GM12878 (cell line): ENCODE results near the gene EEPD1. TPM values are rescaled to one million over a fixed set of nuclear protein-coding genes. Genes with fewer than 3 reads are reported as not detected.

ENCODE experiments used
- ATAC-seq: fragments of 200-7000 bp; cut with Tn5 transposase; 3 replicates; pipeline ENCODE4 v1.9.1; 2020; ENCODE audit warnings: mild to moderate bottlenecking, moderate library complexity
- BruUV-seq: library from RNA; stranded (reverse); fragments of 400-500 nt; replicated peaks from 2 replicates; lab custom pipeline; 2021; lab: Mats Ljungman, UMichigan
- CTCF ChIA-PET: fragments of 300-600 bp; sonication (Branson Sonifier 250); formaldehyde crosslinking; extraction: SDS; loops from one replicate; lab custom pipeline; 2021; ENCODE audit warnings: inconsistent platforms; lab: Yijun Ruan, JAX
- POLR2A ChIA-PET: fragments of 350-600 bp; formaldehyde crosslinking; extraction: SDS; loops from one replicate; lab custom pipeline; 2021; ENCODE audit warnings: inconsistent platforms; lab: Charles Lee
- RAD21 ChIA-PET: fragments of 300-600 bp; sonication (Branson Sonifier 250); formaldehyde crosslinking; loops from one replicate; lab custom pipeline; 2023; ENCODE audit warnings: antibody characterized with exemption; ENCODE audit not compliant: unreplicated experiment; lab: Charles Lee
- SMC1A ChIA-PET: fragments of 300-600 bp; sonication (Branson Sonifier 250); formaldehyde crosslinking; loops from one replicate; lab custom pipeline; 2023; ENCODE audit not compliant: unreplicated experiment, uncharacterized antibody; lab: Charles Lee
- DNase-seq: peaks from one replicate; pipeline ENCODE4 v3.0.0-alpha.2; 2011; ENCODE audit warnings: low read depth, low spot score
- FAIRE-seq: peaks from 3 replicates; lab custom pipeline; 2011; peaks lifted over from hg19 to GRCh38; lab: Jason Lieb, UNC
- H2AFZ ChIP-seq: 2 replicates; pipeline ENCODE4 v1.6.0; 2011; ENCODE audit warnings: low read depth, low read length, control low read depth; ENCODE audit not compliant: control insufficient read depth
- H3K27ac ChIP-seq: 2 replicates; pipeline ENCODE4 v1.5.1; 2011; ENCODE audit warnings: control low read depth; ENCODE audit not compliant: control insufficient read depth, insufficient read depth
- H3K27me3 ChIP-seq, 2 experiments: replicated peaks in 1 of 2; 2 replicates each; pipeline versions ENCODE4 v1.6.0 to v1.6.1; 2011; ENCODE audit warnings: low read length in 1 of 2; ENCODE audit not compliant: control insufficient read depth in 2 of 2, insufficient read depth in 2 of 2
- H3K36me3 ChIP-seq, 2 experiments: 2 replicates each; pipeline ENCODE4 v1.5.1; 2011; ENCODE audit warnings: low read length in 1 of 2; ENCODE audit not compliant: control insufficient read depth in 2 of 2, insufficient read depth in 2 of 2
- H3K4me1 ChIP-seq: 2 replicates; pipeline ENCODE4 v1.6.1; 2011; ENCODE audit warnings: mild to moderate bottlenecking, low read length, moderate library complexity, mixed read lengths; ENCODE audit not compliant: control insufficient read depth, insufficient read depth
- H3K4me2 ChIP-seq: 2 replicates; pipeline ENCODE4 v1.6.0; 2011; ENCODE audit warnings: control low read depth; ENCODE audit not compliant: control insufficient read depth, insufficient read depth
- H3K4me3 ChIP-seq: fragments of 200-600 bp; sonication (generic); 2 replicates; pipeline ENCODE4 v1.5.1; 2016
- H3K79me2 ChIP-seq: 2 replicates; pipeline ENCODE4 v1.6.0; 2011; ENCODE audit warnings: low read length; ENCODE audit not compliant: control insufficient read depth, insufficient read depth
- H3K9ac ChIP-seq: 2 replicates; pipeline ENCODE4 v1.8.0; 2011; ENCODE audit warnings: low read length, control low read depth, mixed read lengths; ENCODE audit not compliant: control insufficient read depth, insufficient read depth
- H3K9me3 ChIP-seq: replicated peaks from 3 replicates; pipeline ENCODE4 v1.5.1; 2011; ENCODE audit warnings: mild to moderate bottlenecking, low read length; ENCODE audit not compliant: control insufficient read depth, insufficient read depth
- H4K20me1 ChIP-seq: 2 replicates; pipeline ENCODE4 v1.6.0; 2011; ENCODE audit not compliant: control insufficient read depth, insufficient read depth
- ATF7 ChIP-seq: fragments of 450-650 bp; IDR thresholded peaks from 2 replicates; pipeline ENCODE4 v1.6.1; 2016; ENCODE audit warnings: low read depth, mild to moderate bottlenecking
- BRCA1 ChIP-seq: IDR thresholded peaks from 2 replicates; pipeline ENCODE4 v1.6.1; 2011; ENCODE audit warnings: low read depth, low read length, improper control_type of control experiment
- HDAC6 ChIP-seq: fragments of 200-600 bp; sonication (generic); IDR thresholded peaks from one replicate; pipeline ENCODE4 v1.8.0; 2017; ENCODE audit warnings: antibody characterized with exemption; ENCODE audit not compliant: unreplicated experiment
- NFIC ChIP-seq: IDR thresholded peaks from 2 replicates; pipeline ENCODE4 v1.6.1; 2012; ENCODE audit warnings: low read depth, mild to moderate bottlenecking, inconsistent platforms, low read length, moderate library complexity
- POU2F2 ChIP-seq: IDR thresholded peaks from 3 replicates; pipeline ENCODE4 v1.6.1; 2011; ENCODE audit warnings: low read depth, mild to moderate bottlenecking, low read length, borderline replicate concordance
- TCF12 ChIP-seq: IDR thresholded peaks from 2 replicates; pipeline ENCODE4 v1.6.1; 2011; ENCODE audit warnings: low read depth, mild to moderate bottlenecking, low read length
- ZNF207 ChIP-seq: fragments of 450-650 bp; IDR thresholded peaks from 2 replicates; pipeline ENCODE4 v1.6.1; 2014; ENCODE audit warnings: antibody characterized with exemption, mild to moderate bottlenecking, borderline replicate concordance
- ZNF622 ChIP-seq: fragments of 450-650 bp; IDR thresholded peaks from 2 replicates; pipeline ENCODE4 v1.6.1; 2017; ENCODE audit warnings: mild to moderate bottlenecking, inconsistent platforms
- WGBS: methylation state at CpG from one replicate; pipeline ENCODE4 v1.1.6; 2016; ENCODE audit warnings: low lambda C conversion rate; ENCODE audit not compliant: insufficient replicate concordance, insufficient coverage; ENCODE audit errors: missing lambda C conversion rate; 5-methylcytosine and 5-hydroxymethylcytosine counted together
- in situ Hi-C: fragments of 300-500 bp; cut with MboI; formaldehyde crosslinking; loops from 9 replicates; pipeline ENCODE4 v1.14.3; 2018; ENCODE audit warnings: mixed read lengths
- intact Hi-C: fragments of 100-400 bp; cut with micrococcal nuclease; formaldehyde crosslinking; loops from one replicate; pipeline ENCODE4 v1.14.2; 2022; ENCODE audit not compliant: unreplicated experiment
- polyA plus RNA-seq, 11 experiments: library from polyadenylated mRNA; depleted of rRNA in 4 of 11; unstranded in 6 of 11; stranded (reverse) in 5 of 11; fragments of >200 nt; fragmentation: Nextera tagmentation in 4 of 11; fragmentation: Illumina TruSeq in 1 of 11; extraction: Ambion mirVana in 4 of 11; extraction: Trizol in 1 of 11; gene quantifications; 1 replicate in 1 of 11; 2 replicates in 10 of 11; pipeline versions ENCODE4 v1.2.1 to v1.2.3, GENCODE V29; 2011 to 2016; ENCODE audit warnings: inconsistent platforms in 2 of 11, missing spikeins in 2 of 11, low read depth in 1 of 11
- total RNA-seq, 4 experiments: library from RNA; depleted of rRNA in 3 of 4; stranded (reverse); fragments of >200 nt in 3 of 4; fragmentation: Illumina TruSeq in 1 of 4; extraction: Trizol in 1 of 4; gene quantifications; 2 replicates each; pipeline versions ENCODE4 v1.2.1 to v1.2.3, GENCODE V29; 2013 to 2021
- TF ChIP-seq, protein P1 (sequence below): fragments of 450-650 bp; IDR thresholded peaks from 2 replicates; pipeline ENCODE4 v1.6.1; 2018; ENCODE audit warnings: mild to moderate bottlenecking, low read depth, moderate library complexity; ENCODE audit not compliant: partially characterized antibody

EEPD1 gene
- total and polyA plus RNA-seq, 10 of the 15 experiments (the other 5 are each of a cell fraction or from before 2014, with no cell fraction given) = 0.24 to 2.8 (median 0.86) TPM; not detected in 1

- DNase-seq (no peak), FAIRE-seq (no peak)
- no peaks in the 10 kb centered on the region for H3K27me3 ChIP-seq
- no TSS peak for BruUV-seq
- no peaks in the 10 kb centered on the region for H3K79me2 ChIP-seq
- in situ Hi-C loops = no loop called here
- TF ChIP-seq TCF12 = no peak
- no peak for TF ChIP-seq ZNF207
- no peak for TF ChIP-seq POU2F2
- TF ChIP-seq ZNF622 = no peak
- TF ChIP-seq HDAC6 = no peak
- TF ChIP-seq ATF7 = no peak
- TF ChIP-seq, protein P1, sequence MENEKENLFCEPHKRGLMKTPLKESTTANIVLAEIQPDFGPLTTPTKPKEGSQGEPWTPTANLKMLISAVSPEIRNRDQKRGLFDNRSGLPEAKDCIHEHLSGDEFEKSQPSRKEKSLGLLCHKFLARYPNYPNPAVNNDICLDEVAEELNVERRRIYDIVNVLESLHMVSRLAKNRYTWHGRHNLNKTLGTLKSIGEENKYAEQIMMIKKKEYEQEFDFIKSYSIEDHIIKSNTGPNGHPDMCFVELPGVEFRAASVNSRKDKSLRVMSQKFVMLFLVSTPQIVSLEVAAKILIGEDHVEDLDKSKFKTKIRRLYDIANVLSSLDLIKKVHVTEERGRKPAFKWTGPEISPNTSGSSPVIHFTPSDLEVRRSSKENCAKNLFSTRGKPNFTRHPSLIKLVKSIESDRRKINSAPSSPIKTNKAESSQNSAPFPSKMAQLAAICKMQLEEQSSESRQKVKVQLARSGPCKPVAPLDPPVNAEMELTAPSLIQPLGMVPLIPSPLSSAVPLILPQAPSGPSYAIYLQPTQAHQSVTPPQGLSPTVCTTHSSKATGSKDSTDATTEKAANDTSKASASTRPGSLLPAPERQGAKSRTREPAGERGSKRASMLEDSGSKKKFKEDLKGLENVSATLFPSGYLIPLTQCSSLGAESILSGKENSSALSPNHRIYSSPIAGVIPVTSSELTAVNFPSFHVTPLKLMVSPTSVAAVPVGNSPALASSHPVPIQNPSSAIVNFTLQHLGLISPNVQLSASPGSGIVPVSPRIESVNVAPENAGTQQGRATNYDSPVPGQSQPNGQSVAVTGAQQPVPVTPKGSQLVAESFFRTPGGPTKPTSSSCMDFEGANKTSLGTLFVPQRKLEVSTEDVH = no peak
- no peak for TF ChIP-seq NFIC
- no peak for TF ChIP-seq BRCA1
- TF ChIP-seq, all 136 proteins: peak for 0
- Histone ChIP-seq H2AFZ (no peak overlapping the region), H4K20me1 (no peaks in the 10 kb centered on the region), H3K4me2 (no peak overlapping the region), H3K9ac (no peak overlapping the region), H3K36me3 (no peaks in the 10 kb centered on the region), H3K27ac (no peak overlapping the region), H3K9me3 (no peaks in the 10 kb centered on the region), H3K4me1 (no peaks in the 10 kb centered on the region), H3K4me3 (no peak overlapping the region)
- CTCF ChIA-PET = interaction anchor here (1.2 kb wide), 1 partner anchor 264 kb away, joined by 4 read pairs; no protein-coding TSS in a partner anchor
- RAD21 ChIA-PET = interaction anchor here (1.3 kb wide), 1 partner anchor 94 kb away, joined by 3 read pairs; no protein-coding TSS in a partner anchor
- WGBS = 52% methylated on average over 5 of the region's 5 CpGs
- POLR2A ChIA-PET = no interaction called here
- SMC1A ChIA-PET = interaction anchor here (0.7 to 3.1 kb wide), 3 partner anchors 10 to 72 kb away, joined by 3 to 19 read pairs (median 3); no protein-coding TSS in a partner anchor
- ATAC-seq = no peak
- intact Hi-C loops = no loop called here
Measured at GRCh38 chr7:36249091-36249490, 96.0 kb downstream of the EEPD1 start.
